Panc1 (cell line): ENCODE data around the gene PPA1. TPM values are rescaled to one million over a fixed set of nuclear protein-coding genes. Genes with fewer than 3 reads are reported as not detected.

Experiments used
- ATAC-seq: fragments of 200-7000 bp; cut with Tn5 transposase; 2 replicates; pipeline ENCODE4 v1.9.1; 2020; ENCODE audit warnings: mild to moderate bottlenecking, moderate library complexity
- BruUV-seq: library from RNA; stranded (reverse); fragments of 400-500 nt; replicated peaks from 2 replicates; lab custom pipeline; 2021; lab: Mats Ljungman, UMichigan
- CTCF ChIA-PET: fragments of 300-600 bp; sonication (Branson Sonifier 250); formaldehyde crosslinking; loops from one replicate; lab custom pipeline; 2022; ENCODE audit warnings: antibody characterized with exemption; lab: Charles Lee
- POLR2A ChIA-PET: fragments of 300-600 bp; sonication (Branson Sonifier 250); formaldehyde crosslinking; loops from one replicate; lab custom pipeline; 2022; ENCODE audit warnings: antibody characterized with exemption; lab: Charles Lee
- DNase-seq: peaks from one replicate; pipeline ENCODE4 v3.0.0-alpha.2; 2010; ENCODE audit warnings: low read depth, low spot score
- H3K27ac ChIP-seq: 2 replicates; pipeline ENCODE4 v1.5.1; 2011; ENCODE audit warnings: mild to moderate bottlenecking, low read length, inconsistent platforms
- H3K27me3 ChIP-seq: fragments of 200-500 bp; sonication (Bioruptor generic); 2 replicates; pipeline ENCODE4 v1.6.0; 2014; ENCODE audit warnings: low read length, inconsistent platforms; ENCODE audit not compliant: control insufficient read depth, insufficient read depth
- H3K36me3 ChIP-seq: fragments of 200-500 bp; sonication (Bioruptor generic); 2 replicates; pipeline ENCODE4 v1.5.1; 2014; ENCODE audit warnings: inconsistent platforms, mild to moderate bottlenecking, low read length, moderate library complexity; ENCODE audit not compliant: control insufficient read depth, insufficient read depth
- H3K4me1 ChIP-seq: 2 replicates; pipeline ENCODE4 v1.5.1; 2011; ENCODE audit warnings: inconsistent platforms, mild to moderate bottlenecking, low read length, moderate library complexity; ENCODE audit not compliant: control insufficient read depth, insufficient read depth
- H3K4me3 ChIP-seq, 2 experiments: 2 replicates each; pipeline ENCODE4 v1.5.1; 2011 to 2012; ENCODE audit warnings: low read depth in 2 of 2, low read length in 2 of 2, mild to moderate bottlenecking in 2 of 2, inconsistent platforms in 1 of 2, moderate library complexity in 1 of 2
- H3K9me3 ChIP-seq: fragments of 200-500 bp; sonication (Bioruptor generic); 2 replicates; pipeline ENCODE4 v1.5.1; 2014; ENCODE audit warnings: low read depth, mild to moderate bottlenecking, inconsistent platforms, low read length, moderate library complexity; ENCODE audit not compliant: control insufficient read depth, insufficient read depth
- CTCF ChIP-seq: fragments of 450-650 bp; IDR thresholded peaks from 2 replicates; pipeline ENCODE4 v1.5.1; 2017; ENCODE audit warnings: mild to moderate bottlenecking
- POLR2AphosphoS5 ChIP-seq: IDR thresholded peaks from 2 replicates; pipeline ENCODE4 v1.6.1; 2012; ENCODE audit warnings: mild to moderate bottlenecking, low read depth, low read length, moderate library complexity
- REST ChIP-seq, 2 experiments: IDR thresholded peaks; 2 replicates each; pipeline ENCODE4 v1.6.1; 2011 to 2012; ENCODE audit warnings: low read depth in 2 of 2, control low read depth in 1 of 2, low read length in 1 of 2, mild to moderate bottlenecking in 1 of 2, moderate library complexity in 1 of 2; ENCODE audit not compliant: insufficient read depth in 1 of 2
- SIN3A ChIP-seq: IDR thresholded peaks from 2 replicates; pipeline ENCODE4 v1.6.1; 2012; ENCODE audit warnings: low read depth, mild to moderate bottlenecking, low read length, moderate library complexity, borderline replicate concordance; ENCODE audit not compliant: insufficient read depth
- TCF7L2 ChIP-seq: IDR thresholded peaks from 2 replicates; pipeline ENCODE4 v1.6.1; 2011; ENCODE audit warnings: mild to moderate bottlenecking, low read depth, low read length, inconsistent platforms
- in situ Hi-C: cut with HindIII; loops from 2 replicates; pipeline ENCODE4 v1.10.0; 2016; ENCODE audit warnings: low sequenced_read_pairs, low pct_unique_long_range_greater_than_20kb
- intact Hi-C: fragments of 100-400 bp; cut with micrococcal nuclease; formaldehyde crosslinking; loops from one replicate; pipeline ENCODE4 v1.10.0; 2022; ENCODE audit not compliant: unreplicated experiment
- total RNA-seq: library from RNA; stranded (reverse); gene quantifications from one replicate; pipeline ENCODE4 v1.2.1, GENCODE V29; 2021; ENCODE audit not compliant: unreplicated experiment

PPA1 gene
- total RNA-seq, 1 experiment from 2014 or later: 174 TPM

DNA sequence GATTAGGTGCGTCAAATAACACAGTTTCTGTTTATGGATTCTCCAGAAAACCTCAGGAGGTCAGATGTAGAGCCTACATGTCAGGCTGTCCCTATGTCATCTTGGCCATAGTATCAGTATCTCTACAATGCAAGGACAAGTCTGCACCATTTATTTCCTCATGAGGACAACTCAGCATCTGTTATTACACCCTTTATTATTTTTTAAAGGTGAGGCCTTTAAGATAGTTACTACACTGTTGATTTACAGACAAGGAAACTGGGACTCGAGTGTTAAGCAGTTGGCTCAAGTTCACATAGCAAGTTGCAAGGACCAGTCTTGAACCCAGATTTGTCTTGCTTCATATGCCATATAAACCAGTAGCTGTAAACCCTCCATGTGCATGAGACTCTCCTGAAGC lies 23.2 kb upstream of the PPA1 start:
- H3K27ac ChIP-seq: peak overlapping the region; percentile 44
- in situ Hi-C loops (no loop called here), intact Hi-C loops (no loop called here)
- H3K27me3 ChIP-seq: no peaks in the 10 kb centered on the region
- no peak for TF ChIP-seq SIN3A
- no peak for TF ChIP-seq TCF7L2
- TF ChIP-seq REST (IDR thresholded peaks at IDR 0.05; ENCODE audit: insufficient read depth in 1 of 2, low read depth in 2 of 2, low read length in 1 of 2): no peak
- no peak for TF ChIP-seq CTCF
- no peak for TF ChIP-seq POLR2AphosphoS5
- BruUV-seq: no TSS peak
- H3K4me1 ChIP-seq: peaks cover 40% of the 10 kb centered on the region
- ChIA-PET CTCF (interaction anchor here (1.2 kb wide), 1 partner anchor 9 kb away, joined by 3 read pairs; no protein-coding TSS in a partner anchor), POLR2A (no interaction called here)
- H3K9me3 ChIP-seq: no peaks in the 10 kb centered on the region
- H3K36me3 ChIP-seq: no peaks in the 10 kb centered on the region
- DNase-seq (no peak), ATAC-seq (no peak)
- no peak overlapping the region for H3K4me3 ChIP-seq

DNA sequence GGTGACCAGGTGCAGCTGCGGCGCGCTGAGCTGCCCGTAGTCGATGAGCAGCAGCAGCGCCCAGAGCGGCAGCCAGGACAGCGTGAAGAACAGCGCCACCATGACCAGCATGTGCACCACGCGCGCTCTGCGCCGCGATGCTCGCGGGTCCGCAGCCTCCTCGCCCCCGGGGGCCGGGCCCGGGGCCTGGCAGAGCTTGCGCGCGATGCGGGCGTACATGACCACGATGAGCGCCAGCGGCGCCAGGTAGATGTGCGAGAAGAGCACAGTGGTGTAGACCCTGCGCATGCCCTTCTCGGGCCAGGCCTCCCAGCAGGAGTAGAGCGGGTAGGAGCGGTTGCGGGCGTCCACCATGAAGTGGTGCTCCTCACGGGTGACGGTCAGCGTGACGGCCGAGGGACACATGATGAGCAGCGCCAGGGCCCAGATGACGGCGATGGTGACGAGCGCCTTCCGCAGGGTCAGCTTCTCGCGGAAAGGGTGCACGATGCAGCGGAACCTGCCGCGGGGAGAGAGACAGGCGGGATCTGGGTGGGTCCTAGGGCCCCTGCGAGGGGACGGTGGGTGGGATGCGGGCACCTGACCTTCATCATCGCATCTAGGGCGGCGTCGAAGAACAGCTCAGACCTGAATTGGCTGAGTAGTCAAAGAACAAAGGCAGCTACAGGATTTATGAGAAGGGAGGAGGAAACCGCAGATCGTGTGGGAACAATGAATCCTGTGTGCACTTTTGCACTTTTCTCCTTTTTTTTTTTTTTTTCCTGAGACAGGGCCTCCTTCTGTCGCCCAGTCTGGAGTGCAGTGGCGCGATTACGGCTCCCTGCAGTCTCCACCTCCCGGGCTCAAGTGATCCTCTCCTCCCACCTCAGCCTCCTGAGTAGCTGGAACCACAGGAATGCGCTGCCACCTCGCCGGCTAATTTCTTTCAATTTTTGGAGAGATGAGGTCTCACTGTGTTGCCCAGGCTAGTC lies 22.4 kb upstream of the PPA1 start:
- H3K4me1 ChIP-seq: peaks cover 40% of the 10 kb centered on the region
- no peaks in the 10 kb centered on the region for H3K9me3 ChIP-seq
- BruUV-seq: no TSS peak
- peak; percentile 80 for TF ChIP-seq TCF7L2
- no peak for TF ChIP-seq REST (IDR thresholded peaks at IDR 0.05; ENCODE audit: insufficient read depth in 1 of 2, low read depth in 2 of 2, low read length in 1 of 2)
- TF ChIP-seq CTCF: no peak
- no peak overlapping the region for H3K4me3 ChIP-seq
- no peaks in the 10 kb centered on the region for H3K27me3 ChIP-seq
- ChIA-PET POLR2A (interaction anchor here (0.6 kb wide), 1 partner anchor 260 kb away, joined by 8 read pairs; no protein-coding TSS in a partner anchor), CTCF (interaction anchor here (1.2 kb wide), 1 partner anchor 10 kb away, joined by 3 read pairs; no protein-coding TSS in a partner anchor)
- no peaks in the 10 kb centered on the region for H3K36me3 ChIP-seq
- DNase-seq (no peak), ATAC-seq (peak; percentile 46; the same call in 1 of the 2 replicates)
- intact Hi-C loops: no loop called here
- H3K27ac ChIP-seq: peak overlapping the region; percentile 44
- in situ Hi-C loops: no loop called here
